ENCODE measurements around the gene TNKS1BP1. TPM values are rescaled to one million over a fixed set of nuclear protein-coding genes. Genes with fewer than 3 reads are reported as not detected.
A peak's percentile ranks its signal among the peaks of the same experiment; 100 is the strongest.

TNKS1BP1 gene
- total and polyA plus RNA-seq, 2 of the 8 experiments (the other 6 are each of a cell fraction or from before 2014, with no cell fraction given): 50.0 to 122 TPM

GRCh38 chr11:57335343-57336110 lies 10.8 kb upstream of the TNKS1BP1 start, which contains the start of gene SSRP1 (continued):
- TF ChIP-seq ATF3 (IDR thresholded peaks at IDR 0.05; ENCODE audit: insufficient read depth, low read depth, low read length) (no peak), SAP30 (IDR thresholded peaks at IDR 0.05; ENCODE audit: insufficient read depth, insufficient replicate concordance, low read length) (no peak), KDM5A (IDR thresholded peaks at IDR 0.05; ENCODE audit: low read length) (no peak), CTBP2 (IDR thresholded peaks at IDR 0.05; ENCODE audit: borderline replicate concordance, insufficient read depth, insufficient read length, low read length) (no peak), SP1 (IDR thresholded peaks at IDR 0.05; ENCODE audit: low read depth, low read length) (no peak), ASH2L (IDR thresholded peaks at IDR 0.05; ENCODE audit: low read length) (peak; percentile 66), CTCF (IDR thresholded peaks at IDR 0.05; ENCODE audit: control extremely low read depth in 1 of 3, insufficient read depth in 1 of 3, low read depth in 1 of 3, low read length in 3 of 3) (no peak), HDAC6 (IDR thresholded peaks at IDR 0.05; ENCODE audit: low read depth, low read length) (no peak), TEAD4 (IDR thresholded peaks at IDR 0.05; ENCODE audit: low read depth, low read length) (no peak), SIN3A (conservative IDR thresholded peaks at IDR 0.05 in 1 of 2, IDR thresholded peaks at IDR 0.05 in 1 of 2; ENCODE audit: low read depth in 1 of 2, low read length in 2 of 2) (peak; percentile 65 to 79; a peak in 1 of 4 replicates), MAX (IDR thresholded peaks at IDR 0.05) (peak; percentile 49; the same call in 1 of the 2 replicates), RXRA (IDR thresholded peaks at IDR 0.05; ENCODE audit: insufficient read depth, low read depth, low read length) (no peak), RBBP5 (IDR thresholded peaks at IDR 0.05; ENCODE audit: borderline replicate concordance, low read depth, low read length) (peak; percentile 50; the same call in 1 of the 2 replicates), TAF7 (optimal IDR thresholded peaks at IDR 0.05; ENCODE audit: borderline replicate concordance, low read depth, low read length) (peak; percentile 35), SIX5 (IDR thresholded peaks at IDR 0.05; ENCODE audit: low read depth, low read length) (no peak), YY1 (IDR thresholded peaks at IDR 0.05; ENCODE audit: low read depth, low read length) (no peak), NRF1 (IDR thresholded peaks at IDR 0.05; ENCODE audit: low read depth, low read length) (no peak), SIRT6 (IDR thresholded peaks at IDR 0.05; ENCODE audit: low read length) (no peak), POLR2A (IDR thresholded peaks at IDR 0.05; ENCODE audit: control extremely low read depth in 1 of 2, low read depth in 2 of 2, low read length in 2 of 2) (peak in 1 of 2 experiments; percentile 57; a peak in 1 of 3 replicates), CBX5 (IDR thresholded peaks at IDR 0.05; ENCODE audit: low read depth, low read length) (no peak), CBX8 (IDR thresholded peaks at IDR 0.05; ENCODE audit: borderline replicate concordance, low read depth, low read length) (no peak)
